GM18909 (cell line): ENCODE results near the gene YIPF2.

Experiments
- ATAC-seq: cut with Tn5 transposase; IDR thresholded peaks from one replicate; pipeline ENCODE4 v1.9.1; 2021; ENCODE audit warnings: mild to moderate bottlenecking; ENCODE audit not compliant: unreplicated experiment, poor library complexity

YIPF2 gene

DNA sequence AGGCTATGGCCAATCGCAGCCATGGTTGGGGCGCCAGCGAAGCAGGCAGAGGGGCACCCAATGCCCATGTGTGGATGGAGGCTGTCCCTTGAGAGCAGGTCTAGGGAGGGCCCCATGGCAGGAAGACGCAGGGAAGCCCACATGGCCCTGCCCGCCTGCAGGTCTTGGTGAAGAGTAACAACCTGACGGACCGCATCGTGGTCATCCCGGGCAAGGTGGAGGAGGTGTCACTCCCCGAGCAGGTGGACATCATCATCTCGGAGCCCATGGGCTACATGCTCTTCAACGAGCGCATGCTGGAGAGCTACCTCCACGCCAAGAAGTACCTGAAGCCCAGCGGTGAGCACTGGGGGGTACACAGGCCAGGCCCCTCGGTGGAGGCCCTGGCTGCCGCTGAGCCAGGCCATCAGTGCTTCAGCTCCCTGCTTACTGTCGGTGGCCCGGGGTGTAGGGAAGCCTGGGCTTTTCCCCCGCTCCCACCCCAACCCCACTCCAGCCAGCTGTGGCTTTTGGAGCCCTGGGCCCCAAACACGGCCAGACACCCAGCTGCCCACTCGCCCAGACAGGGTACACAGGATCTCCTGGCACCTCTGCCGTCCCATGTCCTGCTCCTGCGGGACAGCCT, 14.6 kb downstream of the YIPF2 start:
- no peak for ATAC-seq

DNA sequence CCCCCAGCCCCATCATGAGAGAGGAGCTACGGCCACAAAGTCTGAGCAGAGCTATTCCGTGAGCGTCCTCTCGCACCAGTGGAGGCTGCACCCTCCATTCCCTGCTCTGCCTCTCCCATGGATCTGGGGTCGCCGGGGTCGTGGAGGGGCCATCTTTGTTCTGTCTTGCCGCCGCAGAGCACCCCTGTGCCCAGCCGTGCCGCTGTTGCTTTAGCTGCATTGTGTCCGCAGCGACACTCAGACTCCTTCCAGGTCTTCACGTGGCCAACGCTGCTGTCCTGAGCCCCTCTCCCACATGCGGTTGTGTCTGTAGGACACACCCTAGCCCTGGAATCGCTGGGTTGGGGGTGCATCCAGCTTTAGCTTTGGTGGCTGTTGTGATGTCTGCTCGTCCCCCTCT, 15.8 kb downstream of the YIPF2 start:
- no peak for ATAC-seq

DNA sequence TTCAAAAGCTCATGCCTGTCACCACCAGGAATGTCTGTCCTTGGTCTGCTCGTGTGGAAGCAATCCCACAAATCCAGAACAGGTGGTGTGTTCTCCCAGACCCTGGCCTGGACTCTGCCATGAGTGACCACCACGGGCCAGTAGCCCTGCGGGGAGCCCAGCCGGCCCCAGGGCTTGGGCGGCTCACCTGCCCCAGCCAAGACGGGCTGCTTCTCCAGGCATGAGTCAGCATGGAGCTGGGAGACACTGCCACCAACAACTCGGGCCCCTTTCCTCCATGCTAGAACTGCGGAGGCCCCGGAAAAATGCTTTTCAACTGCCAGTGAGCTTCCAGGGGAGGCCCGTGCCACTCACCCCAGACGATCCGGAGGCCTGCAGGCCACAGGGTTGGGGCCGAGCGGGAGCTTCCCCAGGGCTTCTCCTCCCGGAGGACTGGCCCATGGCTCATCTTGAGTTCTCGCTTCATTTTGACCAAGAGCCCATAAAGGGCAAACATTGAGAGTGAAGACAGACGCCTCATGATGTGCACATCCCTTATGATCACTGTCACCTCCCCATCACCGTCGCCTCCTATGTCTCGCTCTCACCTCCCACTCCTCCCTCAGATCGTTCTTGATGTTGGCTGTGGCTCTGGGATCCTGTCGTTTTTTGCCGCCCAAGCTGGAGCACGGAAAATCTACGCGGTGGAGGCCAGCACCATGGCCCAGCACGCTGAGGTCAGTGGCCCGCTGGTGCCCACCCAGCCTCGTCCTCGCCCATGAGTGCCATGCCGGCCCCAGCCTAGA, 16.7 kb downstream of the YIPF2 start:
- ATAC-seq = no peak

DNA sequence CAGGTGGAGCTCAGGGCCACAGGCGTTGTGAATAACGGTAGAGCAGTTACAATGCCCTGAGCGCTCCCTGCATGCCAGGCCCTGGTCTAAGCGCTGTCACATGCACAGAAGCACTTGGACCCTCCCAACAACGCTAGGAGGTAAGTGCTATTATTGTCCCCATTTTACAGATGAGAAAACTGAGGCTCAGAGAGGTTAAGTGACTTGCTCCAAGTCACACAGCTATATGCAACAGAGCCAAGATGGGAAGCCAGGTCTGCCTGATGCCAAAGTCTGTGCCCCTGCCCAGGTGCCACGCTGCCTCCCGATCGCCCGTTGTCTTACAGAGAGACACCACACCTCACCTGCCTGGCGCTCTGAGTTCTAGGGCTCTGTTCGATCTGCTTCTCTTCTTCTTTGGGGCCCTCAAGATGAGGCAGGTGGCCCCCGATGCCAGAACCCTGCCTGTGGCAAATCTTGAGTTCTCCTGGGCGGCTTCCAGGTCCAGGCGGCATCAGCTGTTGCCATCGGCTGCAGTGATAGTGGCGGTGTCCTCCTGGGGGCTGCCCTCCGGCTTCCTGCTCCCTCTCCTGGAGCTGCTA, 20.0 kb downstream of the YIPF2 start:
- ATAC-seq = no peak

DNA sequence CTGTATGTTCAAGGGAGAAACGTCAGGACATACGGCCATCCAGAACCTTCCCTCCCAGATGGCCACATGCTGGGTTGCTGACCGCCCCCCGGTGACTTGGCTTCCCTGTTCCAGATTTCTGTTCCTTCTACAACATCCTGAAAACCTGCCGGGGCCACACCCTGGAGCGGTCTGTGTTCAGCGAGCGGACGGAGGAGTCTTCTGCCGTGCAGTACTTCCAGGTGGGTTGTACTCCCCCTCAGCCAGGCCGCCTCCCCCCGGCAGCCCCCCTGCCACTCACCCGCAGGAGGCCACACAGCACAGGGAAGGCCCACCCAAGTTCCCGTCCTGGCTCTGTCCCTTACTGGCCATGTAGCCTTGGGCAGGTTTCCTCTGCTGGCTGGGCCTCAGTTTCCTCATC, 20.5 kb downstream of the YIPF2 start:
- no peak for ATAC-seq

DNA sequence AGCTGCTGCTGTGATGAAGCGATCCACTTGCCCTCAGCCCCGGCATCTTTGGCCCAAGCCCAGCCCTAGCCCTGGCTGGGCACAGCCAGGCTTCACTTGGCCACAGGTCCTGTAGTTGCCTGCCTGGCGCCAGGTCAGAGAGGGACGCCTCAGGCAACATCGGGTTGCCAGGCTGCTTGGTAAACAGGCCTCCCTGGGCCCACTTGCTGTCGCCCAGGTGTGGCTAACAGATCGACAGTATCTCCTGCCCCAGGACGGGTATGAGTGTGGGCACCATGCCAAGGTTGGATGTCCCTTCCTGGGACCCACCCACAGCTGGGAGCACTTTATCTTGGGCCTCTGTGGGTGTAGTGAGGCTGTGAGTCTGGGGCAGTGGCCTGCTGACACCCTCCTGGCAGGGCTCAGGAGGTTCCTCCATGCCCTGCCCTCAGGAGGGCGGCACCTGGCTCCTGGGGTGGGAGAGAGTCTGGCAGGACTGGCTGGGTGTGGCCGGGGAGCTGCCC, 29.2 kb downstream of the YIPF2 start:
- ATAC-seq = no peak

DNA sequence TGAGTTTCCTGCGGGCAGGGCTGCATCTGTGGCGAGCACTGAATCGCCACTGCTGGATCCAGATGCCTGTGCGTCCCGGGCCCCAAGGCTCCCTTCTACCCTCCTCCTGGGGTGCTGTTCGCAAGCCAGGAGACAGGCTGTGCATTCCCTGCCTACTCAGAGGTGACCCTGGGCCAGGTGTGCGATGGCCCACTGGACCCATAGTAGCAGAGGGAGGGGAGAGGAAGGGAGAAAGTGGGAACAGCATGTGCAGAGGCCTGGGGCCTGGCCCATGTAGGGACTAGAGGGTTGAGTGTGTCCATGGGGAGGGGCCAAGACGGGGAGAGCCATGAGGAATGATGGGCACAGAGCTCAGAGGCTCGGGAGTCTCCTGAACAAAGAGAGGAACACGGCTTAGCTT, 29.8 kb downstream of the YIPF2 start:
- ATAC-seq = no peak

DNA sequence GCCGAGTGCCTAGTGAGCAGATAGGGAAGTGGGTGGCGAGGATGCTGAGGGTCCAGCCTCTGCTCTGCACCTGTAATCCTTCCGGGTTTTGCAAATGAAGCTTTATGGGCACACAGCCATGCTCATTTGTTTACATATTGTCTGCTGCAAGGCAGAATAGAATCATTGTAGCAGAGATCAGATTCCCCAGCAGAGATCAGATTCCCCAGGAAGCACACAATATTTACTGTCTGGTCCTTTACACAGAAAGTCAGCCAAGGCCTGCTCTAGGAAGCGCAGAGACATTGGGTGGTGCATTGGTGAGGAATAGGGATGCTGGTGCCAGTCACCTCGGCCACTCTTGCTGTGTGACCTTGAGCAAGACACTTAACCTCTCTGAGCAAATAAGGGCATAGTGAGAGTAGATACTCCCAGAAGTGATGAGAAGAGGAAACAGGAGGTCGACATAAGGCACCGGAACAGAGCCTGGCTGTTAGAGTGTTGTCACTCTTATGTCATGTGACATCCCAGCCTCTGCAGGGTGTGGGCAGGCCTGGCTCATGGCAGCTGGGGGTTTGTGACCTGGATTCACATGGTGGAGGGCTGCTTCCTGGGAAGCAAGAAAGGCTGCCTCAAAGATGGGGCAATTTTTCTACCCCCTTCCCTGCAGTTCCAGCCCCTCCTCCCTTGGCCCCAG, 31.4 kb downstream of the YIPF2 start:
- no peak for ATAC-seq

DNA sequence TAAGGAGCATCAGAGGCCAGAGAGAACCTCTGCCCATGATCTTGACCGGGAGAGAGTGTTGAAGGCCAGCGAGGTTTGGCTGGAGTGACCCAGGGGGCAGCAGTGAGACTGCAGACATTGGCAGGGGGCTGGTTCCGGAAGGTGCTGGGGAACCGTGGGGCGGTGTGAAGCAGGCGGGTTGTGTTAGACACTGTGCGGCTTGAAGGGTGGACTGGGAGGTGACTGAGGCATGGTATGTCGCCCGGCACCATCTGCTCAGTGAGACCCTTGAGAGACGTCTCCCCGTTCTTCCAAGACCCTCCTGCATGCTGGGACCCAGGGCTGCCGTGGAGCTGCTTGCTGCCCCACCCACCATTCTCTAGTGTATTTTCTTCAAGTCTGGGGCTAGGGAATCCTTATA, 32.5 kb downstream of the YIPF2 start:
- no peak for ATAC-seq

DNA sequence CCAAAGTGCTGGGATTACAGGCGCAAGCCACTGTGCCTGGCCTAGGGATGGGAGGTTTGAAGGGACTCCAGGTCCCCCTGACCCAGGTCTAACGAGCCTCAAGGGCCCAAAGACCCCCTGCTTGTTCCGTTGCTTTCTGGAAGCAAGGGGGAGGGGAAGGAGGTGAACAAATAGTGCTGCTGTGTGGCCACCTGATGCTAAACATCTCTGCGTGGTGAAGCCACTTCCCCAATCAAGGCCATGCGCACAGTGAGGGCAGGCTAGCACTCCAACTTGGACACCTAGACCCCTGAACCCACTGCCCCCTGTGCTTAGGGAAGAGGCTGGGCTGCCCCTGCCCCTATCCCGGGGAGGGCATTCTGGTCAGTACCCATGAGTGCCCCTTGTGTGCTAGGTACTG, 33.1 kb downstream of the YIPF2 start:
- ATAC-seq = no peak

DNA sequence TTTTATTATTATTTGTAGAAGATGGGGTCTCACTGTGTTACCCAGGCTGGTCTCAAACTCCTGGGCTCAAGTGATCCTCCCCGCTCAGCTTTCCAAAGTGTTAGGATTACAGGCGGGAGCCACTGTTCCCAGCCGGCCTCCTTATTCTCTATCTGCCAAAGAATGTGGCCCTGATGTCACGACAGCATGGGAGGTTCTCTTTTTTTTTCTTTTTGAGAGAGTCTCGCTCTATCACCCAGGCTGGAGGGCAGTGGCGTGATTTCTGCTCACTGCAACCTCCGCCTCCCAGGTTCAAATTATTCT, 33.6 kb downstream of the YIPF2 start:
- no peak for ATAC-seq

DNA sequence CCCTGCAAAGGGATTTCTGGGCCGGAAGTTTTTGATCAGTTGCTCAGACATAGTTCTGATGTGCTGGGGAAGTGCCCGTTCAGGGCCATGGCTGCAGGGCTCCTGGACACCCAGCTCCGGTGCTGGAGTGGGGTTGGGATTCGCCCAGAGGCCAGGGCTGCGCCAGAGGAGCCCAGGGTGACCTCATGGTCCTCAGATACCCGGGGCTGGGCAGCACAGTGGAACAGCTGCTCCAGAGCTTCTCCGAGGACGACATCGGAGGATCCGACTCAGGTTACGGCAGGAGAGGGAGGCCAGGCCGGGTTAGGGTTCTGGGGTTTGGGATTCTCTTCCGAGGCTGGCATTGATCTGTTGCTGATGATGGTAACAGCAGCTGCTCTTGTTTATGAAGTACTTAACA, 36.2 kb downstream of the YIPF2 start:
- ATAC-seq = no peak

DNA sequence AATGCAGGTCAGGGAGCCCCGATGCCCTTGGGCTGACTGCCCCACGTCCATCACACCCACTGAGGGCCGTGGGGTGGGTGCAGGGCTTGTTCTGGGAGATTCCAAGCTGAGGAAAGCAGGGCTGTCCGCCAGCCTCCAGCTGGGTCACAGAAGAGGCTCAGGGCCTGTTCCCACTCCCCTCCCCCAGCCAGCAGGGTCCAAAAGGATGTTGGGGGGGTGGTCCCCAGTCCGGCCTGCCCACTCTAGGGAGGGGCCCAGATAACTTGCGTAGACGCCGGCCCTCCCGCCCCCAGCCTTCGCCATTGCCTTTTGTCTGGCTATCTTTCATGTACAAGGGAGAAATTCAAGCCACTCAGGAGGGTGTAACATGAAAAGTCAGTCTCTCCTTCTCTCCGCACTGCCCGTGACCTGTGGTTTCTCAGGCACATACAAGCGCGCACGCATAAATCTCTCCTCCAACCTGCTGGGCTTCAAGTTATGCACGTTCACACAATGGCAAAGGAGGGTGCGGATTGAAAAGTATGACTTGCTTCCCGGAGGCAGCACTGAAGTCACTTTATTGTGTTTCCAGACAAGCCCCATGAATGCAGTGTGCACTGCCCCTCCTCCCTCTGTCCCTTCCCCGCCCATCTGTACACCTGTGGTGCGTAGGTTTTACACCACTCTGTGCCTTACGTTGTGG, 36.9 kb downstream of the YIPF2 start:
- no peak for ATAC-seq

DNA sequence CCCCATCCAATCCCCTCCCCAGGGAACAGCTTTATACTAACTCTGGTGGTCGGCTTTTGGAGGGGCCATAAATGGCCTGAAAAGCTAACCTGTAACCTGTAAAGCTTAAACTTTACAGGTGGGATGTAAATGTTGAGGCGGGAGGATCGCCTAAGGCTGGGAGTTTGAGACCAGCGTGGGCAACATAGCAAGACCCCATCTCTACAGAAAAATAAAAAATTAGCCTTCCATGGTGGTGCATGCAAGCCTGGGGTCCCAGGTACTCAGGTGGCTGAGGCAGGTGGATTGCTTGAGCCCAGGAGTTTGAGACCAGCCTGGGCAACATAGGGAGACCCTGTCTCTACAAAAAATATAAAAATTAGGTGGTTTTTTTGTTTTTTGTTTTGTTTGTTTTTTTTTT, 38.6 kb downstream of the YIPF2 start:
- ATAC-seq = no peak

DNA sequence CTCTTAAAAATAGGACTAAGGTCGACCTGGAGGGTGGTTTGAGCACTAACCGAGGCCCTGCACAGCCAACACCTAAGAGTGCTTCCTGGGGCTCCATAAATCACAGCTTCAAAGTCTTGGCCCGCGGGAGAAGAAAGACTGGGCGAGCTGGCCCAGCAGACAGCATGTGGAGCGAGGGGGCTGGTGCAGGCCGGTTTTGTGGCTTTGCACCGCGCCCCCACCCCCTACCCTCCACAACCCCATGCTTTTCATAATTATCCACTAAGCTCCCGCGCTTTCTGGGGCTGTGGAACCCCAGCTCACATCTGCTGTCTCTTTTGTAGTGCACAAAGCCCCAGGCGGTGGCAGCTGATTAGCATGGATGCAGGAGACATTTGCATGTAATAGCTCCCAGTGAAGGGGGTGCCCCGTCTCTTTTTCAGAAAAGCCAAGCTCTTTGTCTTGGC, 40.0 kb downstream of the YIPF2 start:
- ATAC-seq = no peak

DNA sequence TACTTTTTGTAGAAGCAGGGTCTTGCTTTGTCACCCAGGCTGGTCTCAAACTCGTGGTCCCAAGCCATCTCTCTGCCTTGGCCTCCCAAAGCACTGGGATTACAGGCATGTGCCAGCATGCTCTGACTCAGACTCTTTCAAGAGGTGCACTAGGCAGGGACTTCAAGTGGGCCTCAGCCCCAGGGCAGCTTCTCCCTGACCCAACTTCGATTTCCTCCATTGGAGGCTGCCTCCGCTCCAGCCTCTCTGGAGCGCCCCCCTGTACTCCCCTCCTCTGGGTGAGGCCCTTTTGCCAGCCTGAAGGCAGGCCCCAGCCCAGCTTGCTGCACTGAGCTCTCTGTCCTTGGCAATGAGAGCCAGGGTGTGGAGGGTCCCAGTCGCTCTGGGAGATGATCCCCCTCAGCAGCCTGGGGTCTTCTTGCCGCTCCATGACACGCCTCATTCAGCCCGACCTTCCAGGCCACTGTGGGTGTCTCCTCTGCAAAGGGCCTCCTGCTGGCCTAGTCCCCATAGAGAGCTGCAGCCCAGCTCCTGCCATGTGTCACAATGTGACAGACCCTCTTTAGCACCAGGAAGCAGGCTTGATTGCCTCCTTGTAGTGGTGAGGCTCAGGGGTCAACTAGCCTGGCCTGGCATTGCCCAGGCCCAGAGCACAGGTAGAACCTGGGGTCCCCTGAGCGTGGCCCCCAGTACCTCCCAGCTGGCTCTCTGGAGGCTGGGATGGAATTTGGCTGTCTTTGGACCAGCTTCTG, 40.6 kb downstream of the YIPF2 start:
- no peak for ATAC-seq

DNA sequence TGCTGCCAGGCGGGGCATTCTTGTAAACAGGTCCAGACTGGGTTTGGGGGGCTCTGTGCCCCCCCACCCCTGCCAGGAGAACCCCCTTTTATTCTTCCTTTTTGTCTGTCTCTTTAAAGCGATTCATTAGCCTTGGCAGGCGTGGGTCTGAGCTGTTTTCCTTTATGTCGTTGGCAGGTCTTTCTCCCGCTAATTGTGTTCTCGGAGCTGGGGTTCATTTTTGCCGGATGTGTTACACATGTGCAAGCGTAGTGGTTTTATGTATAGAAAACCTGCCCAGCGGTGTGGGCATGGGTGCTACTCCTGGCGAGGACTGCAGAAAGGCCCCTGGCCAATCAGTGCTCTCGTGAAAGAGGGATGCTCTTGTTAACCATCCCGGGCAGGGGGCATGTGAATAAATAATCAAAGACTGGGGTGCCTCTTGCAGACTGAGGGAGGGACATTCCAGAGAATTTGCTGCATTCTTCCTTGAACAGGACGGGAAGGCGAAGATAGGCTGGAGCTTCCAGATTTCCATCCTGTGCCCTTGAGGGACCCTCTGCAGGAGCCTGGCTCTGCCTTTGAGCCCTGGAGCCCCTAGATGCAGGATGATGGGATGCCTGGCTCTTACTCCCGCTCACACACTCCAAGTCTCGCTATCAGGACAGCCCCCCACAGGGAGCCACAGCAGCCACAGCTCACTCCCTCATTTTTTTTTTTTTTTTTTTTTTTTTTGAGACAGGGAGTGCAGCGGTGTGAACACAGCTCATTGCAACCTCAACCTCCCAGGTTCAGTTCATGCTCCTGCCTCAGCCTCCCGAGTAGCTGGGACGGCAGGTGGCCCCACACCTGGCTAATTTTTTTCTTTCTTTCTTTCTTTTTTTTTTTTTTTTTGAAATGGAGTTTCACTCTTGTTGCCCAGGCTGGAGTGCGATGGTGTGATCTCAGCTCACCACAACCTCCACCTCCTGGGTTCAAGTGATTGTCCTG, 43.0 kb downstream of the YIPF2 start:
- ATAC-seq = no peak

DNA sequence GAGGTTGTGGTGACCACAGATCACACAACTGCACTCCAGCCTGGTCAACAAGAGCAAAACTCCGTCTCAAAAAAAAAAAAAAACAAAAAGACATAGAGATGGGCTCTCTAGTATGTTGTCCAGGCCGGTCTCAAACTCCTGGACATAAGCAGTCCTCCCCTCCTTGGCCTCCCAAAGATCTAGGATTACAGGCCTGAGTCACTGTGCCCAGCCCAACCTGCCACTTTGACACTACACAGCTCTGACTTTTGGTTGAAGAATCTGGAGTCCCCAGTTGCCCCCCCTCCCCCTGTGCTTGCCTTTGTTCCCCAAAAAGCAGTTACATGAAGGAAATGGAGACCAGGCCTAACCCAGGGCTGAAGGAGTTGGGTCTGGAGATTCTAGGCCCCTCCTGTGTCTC, 44.2 kb downstream of the YIPF2 start:
- ATAC-seq = no peak

DNA sequence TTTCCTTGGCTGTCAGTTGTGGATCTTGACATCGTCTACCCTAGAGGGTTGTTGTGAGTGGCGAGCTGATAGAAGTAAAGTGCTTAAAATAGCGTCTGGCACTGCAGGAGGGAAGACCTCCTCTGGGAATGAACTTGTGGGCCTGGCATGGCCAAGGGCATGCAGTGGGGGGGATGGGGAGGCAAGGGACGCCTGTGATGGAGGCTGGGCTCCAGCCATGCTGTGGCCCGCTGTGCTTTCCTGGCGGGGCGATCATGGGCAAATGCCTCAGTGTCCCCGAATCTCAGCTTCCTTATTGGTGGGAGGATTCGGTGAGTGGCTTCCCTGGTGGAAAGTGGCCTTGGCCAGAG, 46.4 kb downstream of the YIPF2 start:
- ATAC-seq = no peak
